GM18873 (cell line): Measurements from ENCODE around the gene KAT2B.

Experiments used
- ATAC-seq: cut with Tn5 transposase; IDR thresholded peaks from one replicate; pipeline ENCODE4 v1.9.1; 2021; ENCODE audit warnings: mild to moderate bottlenecking, moderate library complexity, moderate number of reproducible peaks; ENCODE audit not compliant: unreplicated experiment, low FRiP score

The KAT2B gene

DNA sequence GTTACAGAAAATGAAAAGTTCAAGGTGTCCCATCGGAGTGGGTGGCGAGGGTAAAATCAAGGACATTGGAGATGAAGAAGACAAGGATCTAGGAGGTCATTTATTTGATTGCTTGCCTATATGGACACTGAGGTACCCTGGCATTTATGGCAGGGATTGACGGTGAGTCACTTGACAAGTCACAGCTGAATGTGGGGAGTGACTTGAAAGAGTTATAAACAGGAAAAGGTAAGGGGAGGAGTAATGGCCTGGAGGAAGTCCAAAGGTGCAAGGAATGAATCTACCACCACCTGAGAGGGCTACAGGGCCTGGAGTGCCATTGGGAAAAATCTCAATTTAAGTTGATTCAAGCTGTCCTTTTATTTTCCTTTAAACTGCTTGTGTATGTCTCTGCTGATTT, 157.5 kb downstream of the KAT2B start:
- no peak for ATAC-seq

DNA sequence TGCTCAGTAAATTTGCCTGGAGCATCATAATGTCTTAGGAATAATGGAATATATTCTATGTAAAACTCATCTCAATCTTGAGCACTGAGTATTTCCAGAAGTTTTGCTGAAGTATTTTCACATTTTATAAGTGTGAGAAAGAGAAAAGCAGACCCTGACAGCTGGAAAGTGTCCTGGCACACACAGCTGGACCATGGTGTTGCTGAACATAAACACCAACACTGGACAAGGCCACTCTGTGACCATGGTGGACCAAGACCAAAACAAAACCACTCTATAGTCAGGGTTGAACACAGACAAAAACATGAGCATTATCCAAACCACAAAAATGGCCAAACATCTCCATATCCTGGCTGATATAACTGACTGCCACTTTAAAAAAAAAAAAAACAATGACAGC, 160.9 kb downstream of the KAT2B start:
- no peak for ATAC-seq
